Neuronal stem cell (in vitro differentiated cells): ENCODE results near the gene PLPPR1.

Experiments
- DNase-seq: peaks from one replicate; pipeline ENCODE4 v3.0.0-alpha.2; 2013; ENCODE audit warnings: low spot score
- H2AFZ ChIP-seq: one replicate; pipeline ENCODE4 v1.6.1; 2013; ENCODE audit warnings: mild to moderate bottlenecking, low read length, inconsistent platforms
- H2AK5ac ChIP-seq: 2 replicates; pipeline ENCODE4 v1.6.1; 2013; ENCODE audit warnings: low read depth, mild to moderate bottlenecking, inconsistent platforms, low read length, moderate library complexity, mixed read lengths
- H2BK120ac ChIP-seq: 2 replicates; pipeline ENCODE4 v1.6.1; 2013; ENCODE audit warnings: low read depth, mild to moderate bottlenecking, inconsistent platforms, low read length, moderate library complexity, mixed read lengths
- H2BK12ac ChIP-seq: one replicate; pipeline ENCODE4 v1.6.1; 2013; ENCODE audit warnings: low read length, inconsistent platforms
- H2BK15ac ChIP-seq: 2 replicates; pipeline ENCODE4 v1.6.1; 2013; ENCODE audit warnings: mild to moderate bottlenecking, low read length, inconsistent platforms, mixed read lengths
- H2BK5ac ChIP-seq: one replicate; pipeline ENCODE4 v1.6.1; 2013; ENCODE audit warnings: inconsistent platforms, mild to moderate bottlenecking, low read length, moderate library complexity
- H3K14ac ChIP-seq: one replicate; pipeline ENCODE4 v1.6.1; 2013; ENCODE audit warnings: low read length, inconsistent platforms
- H3K18ac ChIP-seq: 2 replicates; pipeline ENCODE4 v1.6.1; 2013; ENCODE audit warnings: low read length, inconsistent platforms
- H3K23ac ChIP-seq: 2 replicates; pipeline ENCODE4 v1.6.1; 2013; ENCODE audit warnings: low read depth, mild to moderate bottlenecking, mixed read lengths, low read length, inconsistent platforms; ENCODE audit not compliant: poor library complexity
- H3K27ac ChIP-seq: replicated peaks from 3 replicates; pipeline ENCODE4 v1.5.1; 2013; ENCODE audit warnings: low read length, inconsistent platforms
- H3K27me3 ChIP-seq, 3 experiments: 2 replicates each; pipeline ENCODE4 v1.6.1; 2013; ENCODE audit warnings: low read length in 3 of 3, mild to moderate bottlenecking in 2 of 3, inconsistent platforms in 1 of 3, low read depth in 1 of 3, mixed read lengths in 1 of 3, moderate library complexity in 1 of 3; ENCODE audit not compliant: control insufficient read depth in 3 of 3, insufficient read depth in 3 of 3
- H3K36me3 ChIP-seq, 2 donors: replicated peaks in 1 of 2; 2 replicates each; pipeline ENCODE4 v1.6.1; 2013; ENCODE audit warnings: low read length in 2 of 2; ENCODE audit not compliant: control insufficient read depth in 2 of 2, insufficient read depth in 2 of 2
- H3K4ac ChIP-seq: 2 replicates; pipeline ENCODE4 v1.6.1; 2013; ENCODE audit warnings: inconsistent platforms, mild to moderate bottlenecking, low read length, moderate library complexity
- H3K4me1 ChIP-seq, 2 donors: 1 replicate in 1 of 2; 2 replicates in 1 of 2; pipeline ENCODE4 v1.6.1; 2013; ENCODE audit warnings: low read length in 2 of 2, low read depth in 1 of 2; ENCODE audit not compliant: control insufficient read depth in 2 of 2, insufficient read depth in 1 of 2
- H3K4me2 ChIP-seq: one replicate; pipeline ENCODE4 v1.6.1; 2013; ENCODE audit warnings: mild to moderate bottlenecking, low read length, inconsistent platforms; ENCODE audit not compliant: insufficient read depth, poor library complexity, severe bottlenecking
- H3K4me3 ChIP-seq, 2 donors: 2 replicates each; pipeline ENCODE4 v1.5.1; 2013; ENCODE audit warnings: low read length in 2 of 2, mild to moderate bottlenecking in 2 of 2, inconsistent platforms in 1 of 2, moderate library complexity in 1 of 2
- H3K79me1 ChIP-seq: one replicate; pipeline ENCODE4 v1.6.1; 2013; ENCODE audit warnings: low read depth, mild to moderate bottlenecking, inconsistent platforms, low read length, moderate library complexity
- H3K9ac ChIP-seq: one replicate; pipeline ENCODE4 v1.6.1; 2013; ENCODE audit warnings: mild to moderate bottlenecking, low read depth, low read length, inconsistent platforms; ENCODE audit not compliant: poor library complexity
- H3K9me3 ChIP-seq, 2 donors: replicated peaks in 1 of 2; 2 replicates each; pipeline versions ENCODE3 to v1.6.1; 2013; ENCODE audit warnings: low read length in 2 of 2, mild to moderate bottlenecking in 2 of 2, inconsistent platforms in 1 of 2, low read depth in 1 of 2, mixed read lengths in 1 of 2, moderate library complexity in 1 of 2; ENCODE audit not compliant: control insufficient read depth in 2 of 2, insufficient read depth in 1 of 2
- H4K8ac ChIP-seq: one replicate; pipeline ENCODE4 v1.6.1; 2013; ENCODE audit warnings: low read depth, mild to moderate bottlenecking, inconsistent platforms, low read length, moderate library complexity
- H4K91ac ChIP-seq: one replicate; pipeline ENCODE4 v1.6.1; 2013; ENCODE audit warnings: low read length, low read depth, mild to moderate bottlenecking, inconsistent platforms; ENCODE audit not compliant: poor library complexity
- WGBS, 2 donors: extraction: QIAGEN DNeasy Blood & Tissue Kit; methylation state at CpG; one replicate each; pipeline ENCODE4 v1.1.7; 2013; ENCODE audit warnings: missing lambda C conversion rate in 2 of 2, mixed read lengths in 1 of 2; ENCODE audit not compliant: insufficient read length in 2 of 2, insufficient replicate concordance in 1 of 2; ENCODE audit errors: extremely low coverage in 2 of 2; 5-methylcytosine and 5-hydroxymethylcytosine counted together

The PLPPR1 gene

GRCh38 chr9:101323129-101323528 is 294.6 kb downstream of the PLPPR1 start:
- no peak overlapping the region for H4K8ac ChIP-seq
- H3K23ac ChIP-seq: no peak overlapping the region
- H2BK15ac ChIP-seq: no peak overlapping the region
- no peak overlapping the region for H2BK5ac ChIP-seq
- no peaks in the 10 kb centered on the region for H3K36me3 ChIP-seq
- no peak overlapping the region for H2AK5ac ChIP-seq
- no peak overlapping the region for H3K18ac ChIP-seq
- no peaks in the 10 kb centered on the region for H3K79me1 ChIP-seq
- H3K9ac ChIP-seq: no peak overlapping the region
- no CpG with 5 or more reads among the region's 3 CpGs for WGBS, 2 donors
- no peaks in the 10 kb centered on the region for H3K27me3 ChIP-seq
- H3K4me3 ChIP-seq: no peak overlapping the region
- no peak overlapping the region for H2BK120ac ChIP-seq
- no peaks in the 10 kb centered on the region for H3K4me1 ChIP-seq
- H3K4ac ChIP-seq: no peak overlapping the region
- no peak overlapping the region for H3K14ac ChIP-seq
- no peak overlapping the region for H2AFZ ChIP-seq
- H3K27ac ChIP-seq: no peak overlapping the region
- DNase-seq: no peak
- H3K4me2 ChIP-seq: no peak overlapping the region
- H4K91ac ChIP-seq: no peak overlapping the region
- no peaks in the 10 kb centered on the region for H3K9me3 ChIP-seq
- H2BK12ac ChIP-seq: no peak overlapping the region

- no peak overlapping the region for H3K4me3 ChIP-seq
- no peaks in the 10 kb centered on the region for H3K36me3 ChIP-seq
- H3K14ac ChIP-seq: no peak overlapping the region
- H3K27me3 ChIP-seq: no peaks in the 10 kb centered on the region
- H2AK5ac ChIP-seq: no peak overlapping the region
- no peaks in the 10 kb centered on the region for H3K4me1 ChIP-seq
- H4K91ac ChIP-seq: no peak overlapping the region
- H3K79me1 ChIP-seq: no peaks in the 10 kb centered on the region
- no peak overlapping the region for H3K27ac ChIP-seq
- no peak overlapping the region for H2BK5ac ChIP-seq
- no peaks in the 10 kb centered on the region for H3K9me3 ChIP-seq
- no peak overlapping the region for H3K4me2 ChIP-seq
- no peak overlapping the region for H2BK120ac ChIP-seq
- H2BK12ac ChIP-seq: no peak overlapping the region
- no peak overlapping the region for H3K9ac ChIP-seq
- WGBS, 2 donors: no CpG with 5 or more reads among the region's 3 CpGs
- no peak for DNase-seq
- H4K8ac ChIP-seq: no peak overlapping the region
- no peak overlapping the region for H3K18ac ChIP-seq
- no peak overlapping the region for H2AFZ ChIP-seq
- H2BK15ac ChIP-seq: no peak overlapping the region
- no peak overlapping the region for H3K23ac ChIP-seq
- H3K4ac ChIP-seq: no peak overlapping the region
These were observed 295.8 kb downstream of the PLPPR1 start for GRCh38 chr9:101324245-101324804.

GRCh38 chr9:101325053-101325452 is 296.5 kb downstream of the PLPPR1 start:
- Histone ChIP-seq H4K91ac (no peak overlapping the region), H3K27me3 (no peaks in the 10 kb centered on the region), H3K79me1 (no peaks in the 10 kb centered on the region), H2AFZ (no peak overlapping the region), H2BK15ac (no peak overlapping the region), H3K4me3 (no peak overlapping the region), H3K9me3 (no peaks in the 10 kb centered on the region), H3K4ac (no peak overlapping the region), H3K18ac (no peak overlapping the region), H2AK5ac (no peak overlapping the region), H3K4me2 (no peak overlapping the region), H3K36me3 (no peaks in the 10 kb centered on the region), H3K27ac (no peak overlapping the region), H2BK12ac (no peak overlapping the region), H2BK5ac (no peak overlapping the region), H4K8ac (no peak overlapping the region), H3K14ac (no peak overlapping the region), H3K9ac (no peak overlapping the region), H3K4me1 (no peaks in the 10 kb centered on the region), H3K23ac (no peak overlapping the region), H2BK120ac (no peak overlapping the region)
- DNase-seq: no peak
- no CpG with 5 or more reads among the region's 2 CpGs for WGBS, 2 donors

- WGBS, 2 donors: no CpG with 5 or more reads among the region's 1 CpG
- H3K18ac ChIP-seq: no peak overlapping the region
- H2BK5ac ChIP-seq: no peak overlapping the region
- DNase-seq: no peak
- no peak overlapping the region for H3K9ac ChIP-seq
- H3K23ac ChIP-seq: no peak overlapping the region
- no peak overlapping the region for H2BK15ac ChIP-seq
- H3K4me1 ChIP-seq: no peaks in the 10 kb centered on the region
- no peak overlapping the region for H3K4me2 ChIP-seq
- H4K91ac ChIP-seq: no peak overlapping the region
- peaks cover 0 to 2% (median 0%) of the 10 kb centered on the region in 3 experiments for H3K27me3 ChIP-seq
- H3K4ac ChIP-seq: no peak overlapping the region
- H2AFZ ChIP-seq: no peak overlapping the region
- H4K8ac ChIP-seq: no peak overlapping the region
- no peak overlapping the region for H3K14ac ChIP-seq
- no peaks in the 10 kb centered on the region for H3K36me3 ChIP-seq
- H3K79me1 ChIP-seq: no peaks in the 10 kb centered on the region
- no peak overlapping the region for H2BK12ac ChIP-seq
- no peak overlapping the region for H2BK120ac ChIP-seq
- H3K27ac ChIP-seq: no peak overlapping the region
- H3K9me3 ChIP-seq: no peaks in the 10 kb centered on the region
- no peak overlapping the region for H3K4me3 ChIP-seq
- H2AK5ac ChIP-seq: no peak overlapping the region
These were observed 297.5 kb downstream of the PLPPR1 start for GRCh38 chr9:101326035-101326434.
